Esophagus squamous epithelium (tissue), 4 donors: ENCODE data around the gene CNOT1.

Experiments
- CTCF ChIP-seq, 6 experiments: fragments of 450-650 bp in 4 of 6; fragments of 200-600 bp in 2 of 6; sonication (generic) in 2 of 6; IDR thresholded peaks; one replicate each; pipeline ENCODE4 v1.5.1; 2016 to 2019; ENCODE audit warnings: antibody characterized with exemption in 6 of 6, mild to moderate bottlenecking in 4 of 6, moderate library complexity in 4 of 6
- POLR2A ChIP-seq, 4 donors: fragments of 450-650 bp; IDR thresholded peaks; one replicate each; pipeline ENCODE4 v1.6.1; 2017; ENCODE audit warnings: antibody characterized with exemption in 4 of 4, mild to moderate bottlenecking in 4 of 4, moderate library complexity in 3 of 4

- no peak for TF ChIP-seq CTCF (IDR thresholded peaks at IDR 0.05)
- no peak for TF ChIP-seq POLR2A (IDR thresholded peaks at IDR 0.05)
These were observed 112.9 kb downstream of the CNOT1 start for GRCh38 chr16:58516768-58517107.
